SK-N-MC (cell line): ENCODE results near the gene OAT.

Experiments
- DNase-seq: peaks from one replicate; pipeline ENCODE4 v3.0.0-alpha.2; 2011; ENCODE audit warnings: low read depth, low spot score
- H3K27ac ChIP-seq: fragments of 200-600 bp; sonication (generic); 2 replicates; pipeline ENCODE4 v1.5.1; 2016; ENCODE audit warnings: mixed run types
- H3K36me3 ChIP-seq: fragments of 200-600 bp; sonication (generic); 2 replicates; pipeline ENCODE4 v1.6.1; 2017; ENCODE audit warnings: antibody characterized with exemption, low read length, mixed read lengths; ENCODE audit not compliant: insufficient read depth
- H3K4me3 ChIP-seq: fragments of 200-600 bp; sonication (generic); 2 replicates; pipeline ENCODE4 v1.5.1; 2016
- H3K9ac ChIP-seq: fragments of 200-600 bp; sonication (generic); 2 replicates; pipeline ENCODE4 v1.8.0; 2017; ENCODE audit warnings: mixed run types, mixed read lengths; ENCODE audit not compliant: insufficient read length
- H3K9me3 ChIP-seq: fragments of 200-600 bp; sonication (generic); 2 replicates; pipeline ENCODE4 v1.6.1; 2017; ENCODE audit warnings: low read depth, mild to moderate bottlenecking, antibody characterized with exemption, low read length, moderate library complexity, mixed read lengths
- EZH2 ChIP-seq: fragments of 200-600 bp; sonication (generic); IDR thresholded peaks from one replicate; pipeline ENCODE4 v1.6.1; 2017; ENCODE audit warnings: antibody characterized with exemption
- FOXP2 ChIP-seq: optimal IDR thresholded peaks from 2 replicates; pipeline ENCODE3; 2011; ENCODE audit warnings: mild to moderate bottlenecking, moderate library complexity; ENCODE audit not compliant: insufficient read depth; ENCODE audit errors: extremely low read length, control extremely low read depth
- POLR2AphosphoS5 ChIP-seq: IDR thresholded peaks from 2 replicates; pipeline ENCODE4 v1.6.1; 2012; ENCODE audit warnings: mild to moderate bottlenecking, low read depth, low read length, borderline replicate concordance

Gene OAT

DNA sequence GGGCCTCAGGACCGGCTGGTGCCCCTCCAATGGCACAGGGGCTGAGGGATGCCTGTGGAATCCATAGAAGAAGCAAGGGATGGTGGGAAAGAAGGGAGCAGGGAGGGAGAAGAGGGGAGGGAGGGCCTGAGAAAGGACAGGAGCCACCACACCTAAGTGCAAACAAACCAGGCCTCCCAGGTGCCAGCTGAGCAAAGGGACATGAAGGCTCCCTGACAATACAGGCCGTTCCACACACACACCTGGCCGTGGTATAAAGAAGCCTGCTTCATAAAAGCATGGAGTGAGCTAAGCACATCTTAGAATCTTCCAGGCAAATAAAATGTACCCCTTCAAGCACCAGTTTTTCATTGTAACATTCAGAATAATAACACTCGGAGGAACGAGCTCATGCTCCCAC lies 54.0 kb downstream of the OAT start:
- DNase-seq = no peak
- H3K9me3 ChIP-seq = no peaks in the 10 kb centered on the region
- no peak overlapping the region for H3K4me3 ChIP-seq
- H3K9ac ChIP-seq = no peak overlapping the region
- TF ChIP-seq POLR2AphosphoS5 (no peak), FOXP2 (no peak), EZH2 (no peak)
- H3K36me3 ChIP-seq = no peaks in the 10 kb centered on the region
- no peak overlapping the region for H3K27ac ChIP-seq

DNA sequence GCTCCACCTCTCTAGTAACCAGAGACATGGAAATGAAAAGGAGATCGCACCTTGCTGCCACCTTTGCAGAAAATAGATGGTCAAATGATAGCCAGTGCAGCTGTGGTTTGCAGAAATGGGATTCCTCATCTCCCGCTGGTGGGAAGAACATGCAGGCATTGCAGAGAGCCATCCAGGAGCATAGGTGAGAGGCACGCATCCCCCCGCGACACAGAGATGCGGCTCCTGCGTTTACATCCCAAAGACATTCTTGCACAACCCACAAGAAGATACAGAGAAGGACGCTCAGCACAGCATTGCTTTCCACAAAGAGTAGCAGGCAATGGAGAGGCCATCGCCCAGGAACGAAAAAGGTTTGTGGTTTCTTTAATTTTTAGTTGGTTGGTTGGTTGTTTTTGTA lies 56.2 kb downstream of the OAT start:
- Histone ChIP-seq H3K4me3 (no peak overlapping the region), H3K36me3 (no peaks in the 10 kb centered on the region), H3K9ac (no peak overlapping the region), H3K27ac (no peak overlapping the region), H3K9me3 (no peaks in the 10 kb centered on the region)
- DNase-seq = no peak
- no peak for TF ChIP-seq POLR2AphosphoS5
- TF ChIP-seq FOXP2 = no peak

DNA sequence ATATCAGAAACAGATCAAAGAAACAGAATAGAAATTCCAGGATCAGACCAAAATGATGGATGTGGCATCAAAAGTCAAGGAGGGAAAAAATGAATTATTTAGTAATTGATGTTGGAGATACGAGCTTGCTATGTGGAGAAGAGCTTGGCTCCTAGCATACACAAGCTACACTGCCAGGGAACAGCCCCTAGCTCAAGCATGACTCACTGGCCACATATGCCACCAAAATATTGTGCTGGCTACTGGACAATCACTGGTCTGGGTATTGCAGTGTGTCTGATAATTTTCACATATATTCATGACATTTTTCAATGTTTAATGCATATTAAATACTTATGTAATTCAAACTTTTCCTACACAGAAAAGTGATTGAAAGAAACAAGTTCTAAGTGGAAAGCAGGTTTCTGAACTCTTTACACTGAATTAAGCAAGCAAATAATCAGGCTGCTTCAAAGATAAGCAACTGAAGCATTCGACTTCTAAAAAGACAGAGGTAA lies 59.3 kb downstream of the OAT start:
- no peaks in the 10 kb centered on the region for H3K36me3 ChIP-seq
- DNase-seq = no peak
- H3K9me3 ChIP-seq = no peaks in the 10 kb centered on the region
- H3K4me3 ChIP-seq = no peak overlapping the region
- TF ChIP-seq EZH2 (no peak), FOXP2 (no peak), POLR2AphosphoS5 (no peak)
- no peak overlapping the region for H3K27ac ChIP-seq
- no peak overlapping the region for H3K9ac ChIP-seq

DNA sequence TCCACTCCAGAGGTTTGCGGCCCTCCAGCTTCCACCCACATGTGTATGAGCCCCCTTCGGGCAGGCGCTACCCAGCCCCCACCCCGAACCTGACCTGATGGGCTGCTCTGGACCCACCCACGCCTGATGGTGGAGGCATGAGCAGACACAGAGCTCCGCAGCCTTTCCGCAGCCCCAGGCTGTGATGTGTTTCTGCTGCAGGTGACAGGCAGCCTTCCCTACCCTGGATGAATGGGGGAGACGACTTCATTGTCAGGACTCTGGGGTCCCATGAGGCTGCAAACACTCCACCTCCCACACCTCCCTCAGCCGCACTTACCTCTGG lies 61.2 kb downstream of the OAT start:
- no peak for DNase-seq

DNA sequence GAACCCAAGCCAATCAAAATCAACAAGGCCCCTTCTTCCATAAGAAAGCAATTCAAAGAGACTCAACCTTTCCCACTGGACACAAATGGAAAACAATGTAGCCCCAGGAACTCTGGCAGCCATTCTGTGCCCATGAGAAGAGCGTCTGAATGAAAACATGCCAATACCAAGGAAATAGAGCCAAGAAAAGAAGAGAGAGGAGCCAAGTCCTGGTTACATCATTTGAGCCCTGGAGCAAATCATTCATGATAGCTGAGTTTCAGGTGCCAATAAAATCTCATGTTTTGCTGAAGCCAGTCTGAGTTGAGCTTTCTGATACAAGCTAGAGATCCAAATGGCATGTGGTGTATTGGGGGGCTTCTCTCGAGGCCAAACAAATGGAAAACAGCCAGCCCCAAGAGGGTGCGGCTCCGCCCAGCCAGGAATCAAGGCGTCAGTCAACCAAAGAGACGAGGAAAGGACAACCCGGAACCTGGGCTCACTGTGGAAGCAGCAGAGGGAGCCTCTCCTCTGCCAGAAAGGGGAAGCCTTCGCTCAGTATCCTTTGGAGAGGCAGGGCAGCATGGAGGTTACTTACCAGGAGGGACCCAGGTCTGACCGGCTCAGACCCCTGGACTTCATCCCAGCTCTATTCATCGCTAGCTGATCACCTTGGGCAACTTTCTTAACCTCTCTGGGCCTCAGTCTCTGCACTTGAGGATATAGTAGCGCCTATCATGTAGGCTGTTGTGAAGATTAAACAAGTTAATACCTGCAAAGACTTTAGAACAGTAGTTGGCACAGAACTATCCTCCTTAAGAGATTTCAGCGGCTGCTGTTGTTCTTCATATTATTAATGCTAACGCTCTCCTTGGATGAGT lies 61.8 kb downstream of the OAT start:
- no peak for DNase-seq
- Histone ChIP-seq H3K9me3 (no peaks in the 10 kb centered on the region), H3K9ac (no peak overlapping the region), H3K36me3 (no peaks in the 10 kb centered on the region), H3K4me3 (no peak overlapping the region), H3K27ac (no peak overlapping the region)
- TF ChIP-seq EZH2 (no peak), POLR2AphosphoS5 (no peak), FOXP2 (no peak)

More for the DNA sequence above, 61.2 kb downstream of the OAT start:
- no peak overlapping the region for H3K27ac ChIP-seq
- no peak for TF ChIP-seq EZH2
- no peak for TF ChIP-seq FOXP2
- no peak for TF ChIP-seq POLR2AphosphoS5
- H3K4me3 ChIP-seq = no peak overlapping the region
- no peak overlapping the region for H3K9ac ChIP-seq
- H3K36me3 ChIP-seq = no peaks in the 10 kb centered on the region
- H3K9me3 ChIP-seq = no peaks in the 10 kb centered on the region

DNA sequence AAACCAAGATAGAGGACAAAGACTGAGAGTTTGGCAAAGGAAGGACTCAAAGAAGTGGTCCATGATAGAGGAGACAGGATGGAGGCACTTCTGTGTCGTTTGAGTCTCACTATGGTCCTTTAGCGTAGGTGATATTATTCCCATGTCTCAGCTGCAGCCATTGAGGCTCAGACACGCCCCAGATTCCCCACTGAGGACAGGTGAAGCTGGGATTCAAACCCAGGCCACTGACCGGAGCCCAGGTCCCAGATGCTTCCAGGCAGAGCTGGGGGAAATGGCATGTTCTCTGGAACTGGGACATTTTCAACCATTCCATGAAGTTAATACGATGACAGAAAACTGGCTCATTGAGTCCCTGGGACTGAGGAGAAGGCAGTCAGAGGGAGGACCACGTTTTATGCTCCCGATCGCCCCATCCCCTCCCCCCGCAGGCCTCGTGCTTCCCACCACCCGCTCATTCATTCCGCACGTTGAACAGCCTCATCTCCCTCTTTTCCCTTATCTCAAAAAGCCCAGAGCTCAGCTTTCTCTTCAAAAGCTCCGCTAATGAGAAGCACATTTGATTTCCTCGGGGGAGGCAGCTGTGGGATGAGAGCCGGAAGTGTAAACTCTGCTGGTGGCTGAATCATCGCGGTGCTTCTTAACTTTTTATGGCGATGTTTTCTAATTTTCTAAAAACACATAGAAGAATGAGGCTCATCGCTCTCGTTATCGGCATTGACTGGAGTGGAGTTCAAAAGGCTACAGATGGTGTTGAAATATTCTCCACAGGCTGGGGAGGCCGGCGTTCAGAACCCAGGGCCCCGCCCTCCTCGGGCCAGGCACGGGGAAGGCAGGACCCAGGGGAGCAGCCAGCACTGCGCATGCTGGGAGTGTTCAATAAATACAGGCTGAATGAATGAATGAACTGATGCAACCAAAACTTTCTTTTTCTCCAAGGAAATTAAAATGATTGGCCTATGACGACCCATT lies 64.0 kb downstream of the OAT start:
- peak; percentile 77 for DNase-seq
- H3K27ac ChIP-seq = peak overlapping the region; percentile 80
- no peak for TF ChIP-seq EZH2
- TF ChIP-seq FOXP2 = peak; percentile 60
- peak; percentile 59 for TF ChIP-seq POLR2AphosphoS5

DNA sequence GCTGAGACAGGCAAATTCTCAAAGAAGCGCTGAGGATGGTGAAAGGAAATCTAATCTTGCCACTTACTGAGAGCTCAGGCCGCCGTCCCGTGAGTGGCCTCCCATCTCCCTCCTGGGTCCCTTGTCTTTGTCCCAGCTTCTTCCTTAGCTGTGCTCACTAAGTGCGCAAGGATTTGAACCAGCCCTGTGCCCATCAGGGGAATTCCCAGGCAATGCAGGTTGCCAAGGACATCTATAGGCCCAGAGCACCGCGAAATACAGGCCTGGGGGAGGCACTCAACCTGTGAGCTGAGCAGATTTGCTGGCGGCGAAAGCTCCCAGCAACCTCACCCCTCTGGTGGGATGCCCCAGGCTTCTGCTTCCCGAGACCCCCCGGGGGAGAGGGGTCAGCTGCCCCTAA lies 64.8 kb downstream of the OAT start:
- Histone ChIP-seq H3K9me3 (no peaks in the 10 kb centered on the region), H3K27ac (no peak overlapping the region), H3K4me3 (no peak overlapping the region), H3K9ac (no peak overlapping the region), H3K36me3 (no peaks in the 10 kb centered on the region)
- DNase-seq = no peak
- TF ChIP-seq POLR2AphosphoS5 (no peak), FOXP2 (no peak), EZH2 (no peak)

More for the DNA sequence above, 64.0 kb downstream of the OAT start:
- no peaks in the 10 kb centered on the region for H3K36me3 ChIP-seq
- peak overlapping the region; percentile 49 for H3K4me3 ChIP-seq
- H3K9me3 ChIP-seq = no peaks in the 10 kb centered on the region
- H3K9ac ChIP-seq = no peak overlapping the region
